LNCaP clone FGC (cell line): ENCODE measurements around the gene TSSK1B.
A peak's percentile ranks its signal among the peaks of the same experiment; 100 is the strongest.

Source experiments
- DNase-seq: peaks from one replicate; pipeline ENCODE4 v3.0.0-alpha.2; 2011; ENCODE audit warnings: low read depth
- H3K4me3 ChIP-seq: 2 replicates; pipeline ENCODE4 v1.5.1; 2011; ENCODE audit warnings: mild to moderate bottlenecking, low read depth, low read length, control low read depth
- CTCF ChIP-seq: IDR thresholded peaks from 2 replicates; pipeline ENCODE4 v1.5.1; 2012; ENCODE audit warnings: mild to moderate bottlenecking; ENCODE audit not compliant: control insufficient read depth, insufficient read depth; ENCODE audit errors: extremely low read depth

Gene TSSK1B

GRCh38 chr5:113435575-113435974 lies 786 bp upstream of the TSSK1B start:
- TF ChIP-seq CTCF = no peak
- no peak overlapping the region for H3K4me3 ChIP-seq
- DNase-seq = no peak

- no peak overlapping the region for H3K4me3 ChIP-seq
- no peak for DNase-seq
- no peak for TF ChIP-seq CTCF
These were observed 752 bp downstream of the TSSK1B start for GRCh38 chr5:113433862-113434612.

- TF ChIP-seq CTCF = no peak
- DNase-seq = no peak
- no peak overlapping the region for H3K4me3 ChIP-seq
These were observed 1.7 kb downstream of the TSSK1B start for GRCh38 chr5:113433071-113433470.

- TF ChIP-seq CTCF = no peak
- DNase-seq = no peak
- no peak overlapping the region for H3K4me3 ChIP-seq
These were observed 6.8 kb downstream of the TSSK1B start for GRCh38 chr5:113427871-113428574.

GRCh38 chr5:113425909-113426308 lies 8.9 kb downstream of the TSSK1B start:
- TF ChIP-seq CTCF = no peak
- H3K4me3 ChIP-seq = no peak overlapping the region
- peak; percentile 87 for DNase-seq

GRCh38 chr5:113421693-113422092 lies 13.1 kb downstream of the TSSK1B start:
- DNase-seq = no peak
- no peak overlapping the region for H3K4me3 ChIP-seq
- TF ChIP-seq CTCF = no peak
